ENCODE results near the gene ZNF143.

DNA sequence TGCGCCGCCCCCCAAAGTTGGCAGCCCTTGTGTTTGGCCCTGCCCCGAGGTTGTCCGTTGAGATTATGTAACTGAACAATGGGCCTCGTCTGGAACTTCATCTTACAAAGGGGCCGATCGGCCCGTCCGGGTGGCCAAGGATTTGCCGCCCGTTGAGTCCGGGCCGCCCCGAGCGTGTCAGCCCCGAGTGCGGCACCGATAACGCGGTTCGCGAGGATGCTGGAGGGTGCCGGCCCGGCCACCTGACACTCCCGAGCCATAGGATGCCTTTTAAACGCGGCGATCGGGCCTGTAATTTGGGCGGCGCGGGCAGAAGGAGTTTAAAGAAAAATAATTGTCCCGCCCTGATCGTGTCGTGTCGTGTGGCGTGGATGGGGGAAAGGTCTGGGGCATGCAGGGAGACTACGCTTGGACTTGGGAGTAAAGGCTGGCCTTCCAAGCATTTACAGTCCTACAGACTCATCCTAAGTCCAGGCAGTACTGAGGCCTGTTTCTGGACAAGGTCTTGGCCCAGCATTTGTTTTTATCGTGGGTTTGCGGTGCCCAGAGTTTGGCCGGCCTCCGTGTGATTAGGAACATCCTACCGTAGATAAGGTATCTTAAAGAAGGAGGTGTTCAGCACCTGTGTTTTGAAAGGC is 113.9 kb downstream of the ZNF143 start:
- no peak for TF ChIP-seq ATF1 (CRISPR knock-in tag; IDR thresholded peaks at IDR 0.05)
- TF ChIP-seq, protein P1, sequence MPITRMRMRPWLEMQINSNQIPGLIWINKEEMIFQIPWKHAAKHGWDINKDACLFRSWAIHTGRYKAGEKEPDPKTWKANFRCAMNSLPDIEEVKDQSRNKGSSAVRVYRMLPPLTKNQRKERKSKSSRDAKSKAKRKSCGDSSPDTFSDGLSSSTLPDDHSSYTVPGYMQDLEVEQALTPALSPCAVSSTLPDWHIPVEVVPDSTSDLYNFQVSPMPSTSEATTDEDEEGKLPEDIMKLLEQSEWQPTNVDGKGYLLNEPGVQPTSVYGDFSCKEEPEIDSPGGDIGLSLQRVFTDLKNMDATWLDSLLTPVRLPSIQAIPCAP (CRISPR knock-in tag; IDR thresholded peaks at IDR 0.05), result no peak

Data from WTC11 (cell line).